ENCODE results near the gene LRRC59.

DNA sequence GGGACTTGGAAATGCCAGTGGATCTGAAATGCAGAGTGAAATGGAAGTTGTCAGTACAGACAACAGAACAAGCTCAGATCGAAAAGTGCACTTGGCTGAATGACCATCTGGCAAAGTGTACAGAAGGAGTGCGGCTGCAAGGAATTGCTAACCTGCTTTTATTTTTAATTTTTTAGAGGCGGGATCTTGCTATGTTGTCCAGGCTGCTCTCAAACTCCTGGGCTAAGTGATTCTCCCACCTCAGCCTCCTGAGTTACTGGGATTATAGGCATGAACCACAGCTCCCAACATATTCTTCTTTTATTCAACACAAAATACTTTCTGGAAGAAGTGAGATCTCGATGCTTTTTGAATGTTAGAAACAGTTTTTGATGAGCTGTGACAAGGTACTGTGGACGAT, 3.6 kb downstream of the LRRC59 start:
- TF ChIP-seq, protein P1, sequence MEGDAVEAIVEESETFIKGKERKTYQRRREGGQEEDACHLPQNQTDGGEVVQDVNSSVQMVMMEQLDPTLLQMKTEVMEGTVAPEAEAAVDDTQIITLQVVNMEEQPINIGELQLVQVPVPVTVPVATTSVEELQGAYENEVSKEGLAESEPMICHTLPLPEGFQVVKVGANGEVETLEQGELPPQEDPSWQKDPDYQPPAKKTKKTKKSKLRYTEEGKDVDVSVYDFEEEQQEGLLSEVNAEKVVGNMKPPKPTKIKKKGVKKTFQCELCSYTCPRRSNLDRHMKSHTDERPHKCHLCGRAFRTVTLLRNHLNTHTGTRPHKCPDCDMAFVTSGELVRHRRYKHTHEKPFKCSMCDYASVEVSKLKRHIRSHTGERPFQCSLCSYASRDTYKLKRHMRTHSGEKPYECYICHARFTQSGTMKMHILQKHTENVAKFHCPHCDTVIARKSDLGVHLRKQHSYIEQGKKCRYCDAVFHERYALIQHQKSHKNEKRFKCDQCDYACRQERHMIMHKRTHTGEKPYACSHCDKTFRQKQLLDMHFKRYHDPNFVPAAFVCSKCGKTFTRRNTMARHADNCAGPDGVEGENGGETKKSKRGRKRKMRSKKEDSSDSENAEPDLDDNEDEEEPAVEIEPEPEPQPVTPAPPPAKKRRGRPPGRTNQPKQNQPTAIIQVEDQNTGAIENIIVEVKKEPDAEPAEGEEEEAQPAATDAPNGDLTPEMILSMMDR (IDR thresholded peaks at IDR 0.05; ENCODE audit: poor library complexity) = no peak
- no peak for TF ChIP-seq EZH2phosphoT487 (IDR thresholded peaks at IDR 0.05; ENCODE audit: low read depth, severe bottlenecking, unreplicated experiment)
- TF ChIP-seq EZH2 (IDR thresholded peaks at IDR 0.05; ENCODE audit: borderline replicate concordance) = no peak
